ENCODE data around the gene CLPX.
A peak's percentile ranks its signal among the peaks of the same experiment; 100 is the strongest.

CLPX gene

DNA sequence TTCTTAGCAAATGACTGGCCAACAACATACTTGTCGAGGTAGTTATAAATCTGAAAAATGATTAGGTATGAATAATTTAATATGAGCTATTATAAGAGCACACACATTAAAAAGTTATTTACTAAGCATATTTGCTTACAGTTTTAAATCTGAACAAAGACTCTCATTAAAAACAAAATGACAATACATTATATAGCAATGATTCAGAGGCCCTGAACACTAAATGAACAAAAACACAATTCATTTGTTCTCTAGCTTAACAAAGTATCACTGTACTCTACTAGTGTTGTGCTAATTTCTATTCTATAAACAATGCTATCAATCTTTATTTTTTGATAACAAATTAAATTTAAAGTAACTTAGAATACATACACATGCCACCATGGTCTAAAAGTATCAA, 21.0 kb downstream of the CLPX start:
- Histone ChIP-seq H4K12ac (ENCODE audit: low read depth, low read length) (no peak overlapping the region), H3K4me3 (ENCODE audit: low read depth, low read length) (no peak overlapping the region), H2AFZ (ENCODE audit: insufficient read depth, low read length, poor library complexity) (no peak overlapping the region), H3K4me1 (ENCODE audit: control insufficient read depth in 1 of 2, insufficient read depth in 2 of 2, low read length in 2 of 2) (no peaks in the 10 kb centered on the region), H2BK120ac (ENCODE audit: insufficient read depth, low read length, poor library complexity) (no peak overlapping the region), H3K18ac (ENCODE audit: low read length) (no peak overlapping the region), H4K8ac (ENCODE audit: low read depth, low read length) (no peak overlapping the region), H3K4ac (ENCODE audit: low read depth, low read length) (no peak overlapping the region), H3K23ac (ENCODE audit: low read length) (no peak overlapping the region), H3K9me3 (ENCODE audit: insufficient read depth, low read depth, low read length) (no peaks in the 10 kb centered on the region), H2AK5ac (ENCODE audit: low read length) (no peak overlapping the region), H3K9ac (ENCODE audit: low read length) (no peak overlapping the region), H3K36me3 (ENCODE audit: control insufficient read depth in 1 of 2, insufficient read depth in 2 of 2, low read length in 2 of 2) (peaks cover 10 to 11% of the 10 kb centered on the region in 2 experiments), H2BK12ac (ENCODE audit: low read length) (no peak overlapping the region), H2BK5ac (ENCODE audit: low read depth, low read length, poor library complexity) (no peak overlapping the region), H3K27ac (ENCODE audit: low read depth, low read length) (no peak overlapping the region), H4K91ac (ENCODE audit: low read depth, low read length) (no peak overlapping the region), H3K79me2 (ENCODE audit: control insufficient read depth, insufficient read depth, low read length, poor library complexity) (no peaks in the 10 kb centered on the region), H3K4me2 (ENCODE audit: low read length) (no peak overlapping the region), H3K27me3 (ENCODE audit: insufficient read depth, low read length) (no peaks in the 10 kb centered on the region), H3K79me1 (ENCODE audit: low read length) (peaks cover 2% of the 10 kb centered on the region), H3K14ac (ENCODE audit: low read length) (no peak overlapping the region)
- no peak for DNase-seq
- WGBS (ENCODE audit: extremely low coverage, insufficient coverage, insufficient read length), result no CpG with 5 or more reads among the region's 1 CpG

DNA sequence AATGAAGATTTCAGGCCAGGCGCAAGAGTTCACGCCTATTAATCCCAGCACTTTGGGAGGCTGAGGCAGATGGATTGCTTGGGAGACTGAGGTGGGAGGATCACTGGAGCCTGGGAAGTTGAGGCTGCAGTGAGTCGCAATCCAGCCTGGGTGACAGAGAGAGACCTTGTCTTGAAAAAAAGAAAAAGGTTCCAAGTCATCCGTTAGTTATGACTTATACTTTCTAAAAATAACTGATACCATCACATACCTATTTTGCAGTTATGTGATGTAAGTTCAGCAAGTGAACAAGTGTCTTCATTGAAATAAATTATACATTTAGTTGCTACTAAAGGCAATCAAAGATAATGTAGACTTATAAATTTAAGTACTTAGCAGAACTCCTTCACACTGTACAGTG, 22.1 kb downstream of the CLPX start:
- no peak overlapping the region for H2BK5ac ChIP-seq (ENCODE audit: low read depth, low read length, poor library complexity)
- no peak overlapping the region for H3K14ac ChIP-seq (ENCODE audit: low read length)
- DNase-seq, result peak in 1 of 2 donors; percentile 13
- no peak overlapping the region for H4K8ac ChIP-seq (ENCODE audit: low read depth, low read length)
- H3K23ac ChIP-seq (ENCODE audit: low read length), result no peak overlapping the region
- H3K4ac ChIP-seq (ENCODE audit: low read depth, low read length), result no peak overlapping the region
- H3K4me1 ChIP-seq (ENCODE audit: control insufficient read depth in 1 of 2, insufficient read depth in 2 of 2, low read length in 2 of 2), result no peaks in the 10 kb centered on the region
- H3K27me3 ChIP-seq (ENCODE audit: insufficient read depth, low read length), result no peaks in the 10 kb centered on the region
- H2BK120ac ChIP-seq (ENCODE audit: insufficient read depth, low read length, poor library complexity), result no peak overlapping the region
- no peak overlapping the region for H2BK12ac ChIP-seq (ENCODE audit: low read length)
- no peaks in the 10 kb centered on the region for H3K79me2 ChIP-seq (ENCODE audit: control insufficient read depth, insufficient read depth, low read length, poor library complexity)
- no peak overlapping the region for H3K4me2 ChIP-seq (ENCODE audit: low read length)
- H2AFZ ChIP-seq (ENCODE audit: insufficient read depth, low read length, poor library complexity), result no peak overlapping the region
- no peaks in the 10 kb centered on the region for H3K79me1 ChIP-seq (ENCODE audit: low read length)
- WGBS (ENCODE audit: extremely low coverage, insufficient coverage, insufficient read length), result no CpG with 5 or more reads among the region's 4 CpGs
- H3K9ac ChIP-seq (ENCODE audit: low read length), result no peak overlapping the region
- no peak overlapping the region for H4K91ac ChIP-seq (ENCODE audit: low read depth, low read length)
- no peaks in the 10 kb centered on the region for H3K9me3 ChIP-seq (ENCODE audit: insufficient read depth, low read depth, low read length)
- H3K4me3 ChIP-seq (ENCODE audit: low read depth, low read length), result no peak overlapping the region
- H4K12ac ChIP-seq (ENCODE audit: low read depth, low read length), result no peak overlapping the region
- no peak overlapping the region for H3K27ac ChIP-seq (ENCODE audit: low read depth, low read length)
- H2AK5ac ChIP-seq (ENCODE audit: low read length), result no peak overlapping the region
- no peak overlapping the region for H3K18ac ChIP-seq (ENCODE audit: low read length)
- peaks cover 9% of the 10 kb centered on the region in 2 experiments for H3K36me3 ChIP-seq (ENCODE audit: control insufficient read depth in 1 of 2, insufficient read depth in 2 of 2, low read length in 2 of 2)

DNA sequence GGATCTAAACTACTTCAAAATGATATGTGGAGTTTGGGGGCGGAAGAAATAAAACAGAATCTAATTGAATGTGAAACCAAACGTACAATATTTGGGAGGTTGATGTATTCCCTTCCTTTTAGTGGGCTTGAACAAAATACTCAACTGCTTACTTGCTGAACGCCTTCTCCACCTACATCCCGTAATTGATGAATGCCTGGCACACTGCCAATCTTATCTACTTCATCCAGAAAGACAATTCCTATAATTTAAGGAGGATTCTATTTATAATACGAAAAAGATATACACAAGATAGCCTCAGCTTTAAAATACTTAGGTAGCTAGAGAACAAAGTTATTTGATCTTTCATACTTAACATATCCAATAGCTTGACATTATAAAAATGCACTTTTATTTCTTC, 28.4 kb downstream of the CLPX start:
- Histone ChIP-seq H3K36me3 (ENCODE audit: control insufficient read depth in 1 of 2, insufficient read depth in 2 of 2, low read length in 2 of 2) (peaks cover 15 to 22% of the 10 kb centered on the region in 2 experiments), H4K12ac (ENCODE audit: low read depth, low read length) (no peak overlapping the region), H3K18ac (ENCODE audit: low read length) (no peak overlapping the region), H3K79me2 (ENCODE audit: control insufficient read depth, insufficient read depth, low read length, poor library complexity) (no peaks in the 10 kb centered on the region), H3K4me3 (ENCODE audit: low read depth, low read length) (no peak overlapping the region), H2AK5ac (ENCODE audit: low read length) (no peak overlapping the region), H3K27ac (ENCODE audit: low read depth, low read length) (no peak overlapping the region), H2BK5ac (ENCODE audit: low read depth, low read length, poor library complexity) (no peak overlapping the region), H3K27me3 (ENCODE audit: insufficient read depth, low read length) (no peaks in the 10 kb centered on the region), H4K91ac (ENCODE audit: low read depth, low read length) (no peak overlapping the region), H2AFZ (ENCODE audit: insufficient read depth, low read length, poor library complexity) (no peak overlapping the region), H3K14ac (ENCODE audit: low read length) (no peak overlapping the region), H2BK12ac (ENCODE audit: low read length) (no peak overlapping the region), H3K4me2 (ENCODE audit: low read length) (no peak overlapping the region), H3K9me3 (ENCODE audit: insufficient read depth, low read depth, low read length) (no peaks in the 10 kb centered on the region), H4K8ac (ENCODE audit: low read depth, low read length) (no peak overlapping the region), H3K9ac (ENCODE audit: low read length) (no peak overlapping the region), H3K4me1 (ENCODE audit: control insufficient read depth in 1 of 2, insufficient read depth in 2 of 2, low read length in 2 of 2) (no peaks in the 10 kb centered on the region), H3K79me1 (ENCODE audit: low read length) (no peaks in the 10 kb centered on the region), H3K23ac (ENCODE audit: low read length) (no peak overlapping the region), H2BK120ac (ENCODE audit: insufficient read depth, low read length, poor library complexity) (no peak overlapping the region), H3K4ac (ENCODE audit: low read depth, low read length) (no peak overlapping the region)
- no CpG with 5 or more reads among the region's 5 CpGs for WGBS (ENCODE audit: extremely low coverage, insufficient coverage, insufficient read length)
- DNase-seq, result no peak

DNA sequence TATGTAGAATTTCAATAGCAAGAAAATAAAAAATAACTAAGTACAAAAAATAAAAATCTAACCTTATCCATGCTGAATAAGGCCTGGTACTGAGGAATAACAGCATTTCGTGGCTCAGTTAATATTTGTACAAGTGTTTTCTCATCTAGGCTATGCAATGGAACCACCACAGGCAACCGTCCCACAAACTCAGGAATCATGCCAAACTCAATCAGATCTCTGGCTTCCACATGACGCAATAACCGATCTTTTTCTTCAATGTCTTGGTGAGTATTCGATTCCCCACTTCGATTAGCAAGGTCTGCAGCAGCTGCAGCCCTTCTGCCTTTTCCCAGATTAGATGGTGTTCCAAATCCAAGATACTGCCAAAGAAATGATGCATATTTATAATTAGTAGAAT, 30.4 kb downstream of the CLPX start:
- no peak overlapping the region for H4K91ac ChIP-seq (ENCODE audit: low read depth, low read length)
- H3K9ac ChIP-seq (ENCODE audit: low read length), result no peak overlapping the region
- H3K4me1 ChIP-seq (ENCODE audit: control insufficient read depth in 1 of 2, insufficient read depth in 2 of 2, low read length in 2 of 2), result no peaks in the 10 kb centered on the region
- H2AK5ac ChIP-seq (ENCODE audit: low read length), result no peak overlapping the region
- no peak overlapping the region for H3K14ac ChIP-seq (ENCODE audit: low read length)
- no peak for DNase-seq
- no peaks in the 10 kb centered on the region for H3K79me1 ChIP-seq (ENCODE audit: low read length)
- no peak overlapping the region for H3K23ac ChIP-seq (ENCODE audit: low read length)
- no peak overlapping the region for H3K18ac ChIP-seq (ENCODE audit: low read length)
- no peak overlapping the region for H3K4me3 ChIP-seq (ENCODE audit: low read depth, low read length)
- peaks cover 14 to 29% of the 10 kb centered on the region in 2 experiments for H3K36me3 ChIP-seq (ENCODE audit: control insufficient read depth in 1 of 2, insufficient read depth in 2 of 2, low read length in 2 of 2)
- no peak overlapping the region for H2AFZ ChIP-seq (ENCODE audit: insufficient read depth, low read length, poor library complexity)
- WGBS (ENCODE audit: extremely low coverage, insufficient coverage, insufficient read length), result no CpG with 5 or more reads among the region's 6 CpGs
- no peaks in the 10 kb centered on the region for H3K79me2 ChIP-seq (ENCODE audit: control insufficient read depth, insufficient read depth, low read length, poor library complexity)
- no peak overlapping the region for H2BK12ac ChIP-seq (ENCODE audit: low read length)
- H3K4me2 ChIP-seq (ENCODE audit: low read length), result no peak overlapping the region
- no peaks in the 10 kb centered on the region for H3K27me3 ChIP-seq (ENCODE audit: insufficient read depth, low read length)
- H2BK120ac ChIP-seq (ENCODE audit: insufficient read depth, low read length, poor library complexity), result no peak overlapping the region
- H3K9me3 ChIP-seq (ENCODE audit: insufficient read depth, low read depth, low read length), result no peaks in the 10 kb centered on the region
- no peak overlapping the region for H3K4ac ChIP-seq (ENCODE audit: low read depth, low read length)
- H4K12ac ChIP-seq (ENCODE audit: low read depth, low read length), result no peak overlapping the region
- no peak overlapping the region for H2BK5ac ChIP-seq (ENCODE audit: low read depth, low read length, poor library complexity)
- H3K27ac ChIP-seq (ENCODE audit: low read depth, low read length), result no peak overlapping the region
- no peak overlapping the region for H4K8ac ChIP-seq (ENCODE audit: low read depth, low read length)
